Testis (tissue), 2 donors: ENCODE data around the gene KRTAP10-8.

Experiments
- POLR2A ChIP-seq: fragments of 450-650 bp; IDR thresholded peaks from one replicate; pipeline ENCODE4 v1.6.1; 2017; ENCODE audit warnings: antibody characterized with exemption, mild to moderate bottlenecking, moderate library complexity
- TF ChIP-seq, protein P1 (sequence below), 3 experiments: fragments of 450-650 bp in 2 of 3; fragments of 200-600 bp in 1 of 3; sonication (generic) in 1 of 3; IDR thresholded peaks; one replicate each; pipeline ENCODE4 v1.5.1; 2016 to 2019; ENCODE audit warnings: antibody characterized with exemption in 3 of 3, mild to moderate bottlenecking in 2 of 3, moderate library complexity in 1 of 3

GRCh38 chr21:44658913-44659595, 47.2 kb downstream of the KRTAP10-8 start:
- TF ChIP-seq, protein P1, sequence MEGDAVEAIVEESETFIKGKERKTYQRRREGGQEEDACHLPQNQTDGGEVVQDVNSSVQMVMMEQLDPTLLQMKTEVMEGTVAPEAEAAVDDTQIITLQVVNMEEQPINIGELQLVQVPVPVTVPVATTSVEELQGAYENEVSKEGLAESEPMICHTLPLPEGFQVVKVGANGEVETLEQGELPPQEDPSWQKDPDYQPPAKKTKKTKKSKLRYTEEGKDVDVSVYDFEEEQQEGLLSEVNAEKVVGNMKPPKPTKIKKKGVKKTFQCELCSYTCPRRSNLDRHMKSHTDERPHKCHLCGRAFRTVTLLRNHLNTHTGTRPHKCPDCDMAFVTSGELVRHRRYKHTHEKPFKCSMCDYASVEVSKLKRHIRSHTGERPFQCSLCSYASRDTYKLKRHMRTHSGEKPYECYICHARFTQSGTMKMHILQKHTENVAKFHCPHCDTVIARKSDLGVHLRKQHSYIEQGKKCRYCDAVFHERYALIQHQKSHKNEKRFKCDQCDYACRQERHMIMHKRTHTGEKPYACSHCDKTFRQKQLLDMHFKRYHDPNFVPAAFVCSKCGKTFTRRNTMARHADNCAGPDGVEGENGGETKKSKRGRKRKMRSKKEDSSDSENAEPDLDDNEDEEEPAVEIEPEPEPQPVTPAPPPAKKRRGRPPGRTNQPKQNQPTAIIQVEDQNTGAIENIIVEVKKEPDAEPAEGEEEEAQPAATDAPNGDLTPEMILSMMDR (IDR thresholded peaks at IDR 0.05) = no peak
- TF ChIP-seq POLR2A = no peak
